GM10248 (cell line): Measurements from ENCODE around the gene PDCD7.
"Not testable (repeated sequence)": the region's sequence is repeated elsewhere in the genome, so short reads cannot be mapped to it uniquely, and the experiment has no call there.

Source experiments
- CTCF ChIA-PET: fragments of 300-600 bp; sonication (Branson Sonifier 250); formaldehyde crosslinking; extraction: SDS; loops from one replicate; lab custom pipeline; 2021; ENCODE audit warnings: antibody characterized with exemption; lab: Yijun Ruan, JAX
- POLR2A ChIA-PET: fragments of 350-650 bp; sonication (Branson Sonifier 250); formaldehyde crosslinking; extraction: SDS; loops from one replicate; lab custom pipeline; 2020; ENCODE audit warnings: antibody characterized with exemption; lab: Yijun Ruan, JAX
- DNase-seq: peaks from one replicate; pipeline ENCODE4 v3.0.0; 2012; ENCODE audit errors: extremely low spot score
- TF ChIP-seq, protein P1 (sequence below): IDR thresholded peaks from 2 replicates; pipeline ENCODE4 v1.5.1; 2012; ENCODE audit warnings: mild to moderate bottlenecking, low read depth; ENCODE audit errors: extremely low read depth, missing control alignments, control extremely low read depth

The PDCD7 gene

DNA sequence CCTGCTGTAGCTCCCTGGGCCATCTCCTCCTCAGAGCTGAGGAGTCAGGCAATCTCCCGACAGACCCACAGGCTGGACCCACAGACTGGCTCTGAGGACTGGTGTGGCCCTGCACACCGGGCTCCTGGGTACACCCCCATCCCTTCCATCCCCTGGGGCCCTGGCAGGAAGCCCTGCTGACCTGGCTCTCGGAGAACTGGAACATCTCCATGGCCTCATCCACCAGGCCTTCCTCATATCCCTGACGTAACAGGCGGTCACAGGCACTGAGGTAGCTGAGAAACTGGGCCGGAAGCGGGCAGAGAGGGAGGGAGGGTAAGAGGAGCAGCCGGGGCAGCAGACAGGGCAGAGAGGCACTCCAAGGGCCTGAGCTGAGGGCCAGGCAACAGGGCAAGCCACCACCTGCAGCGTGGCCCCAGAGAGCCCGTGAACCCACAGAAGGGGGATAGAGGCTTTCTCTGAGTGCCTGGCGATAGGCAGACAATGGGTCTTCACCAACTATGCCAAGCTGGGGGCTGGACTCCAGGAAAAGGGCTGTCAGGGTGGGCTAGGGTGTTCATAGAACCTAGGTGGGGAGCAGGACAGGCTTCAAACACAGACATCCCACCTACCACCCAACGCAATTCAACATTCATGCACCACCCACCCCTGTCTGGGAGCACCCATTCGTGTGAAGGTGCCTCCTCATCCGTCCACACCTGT is 39.2 kb downstream of the PDCD7 start:
- CTCF ChIA-PET: interaction anchor here (1.6 kb wide), 1 partner anchor 41 kb away, joined by 7 read pairs; no protein-coding TSS in a partner anchor
- no peak for DNase-seq
- TF ChIP-seq, protein P1, sequence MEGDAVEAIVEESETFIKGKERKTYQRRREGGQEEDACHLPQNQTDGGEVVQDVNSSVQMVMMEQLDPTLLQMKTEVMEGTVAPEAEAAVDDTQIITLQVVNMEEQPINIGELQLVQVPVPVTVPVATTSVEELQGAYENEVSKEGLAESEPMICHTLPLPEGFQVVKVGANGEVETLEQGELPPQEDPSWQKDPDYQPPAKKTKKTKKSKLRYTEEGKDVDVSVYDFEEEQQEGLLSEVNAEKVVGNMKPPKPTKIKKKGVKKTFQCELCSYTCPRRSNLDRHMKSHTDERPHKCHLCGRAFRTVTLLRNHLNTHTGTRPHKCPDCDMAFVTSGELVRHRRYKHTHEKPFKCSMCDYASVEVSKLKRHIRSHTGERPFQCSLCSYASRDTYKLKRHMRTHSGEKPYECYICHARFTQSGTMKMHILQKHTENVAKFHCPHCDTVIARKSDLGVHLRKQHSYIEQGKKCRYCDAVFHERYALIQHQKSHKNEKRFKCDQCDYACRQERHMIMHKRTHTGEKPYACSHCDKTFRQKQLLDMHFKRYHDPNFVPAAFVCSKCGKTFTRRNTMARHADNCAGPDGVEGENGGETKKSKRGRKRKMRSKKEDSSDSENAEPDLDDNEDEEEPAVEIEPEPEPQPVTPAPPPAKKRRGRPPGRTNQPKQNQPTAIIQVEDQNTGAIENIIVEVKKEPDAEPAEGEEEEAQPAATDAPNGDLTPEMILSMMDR: no peak
- POLR2A ChIA-PET: no interaction called here

DNA sequence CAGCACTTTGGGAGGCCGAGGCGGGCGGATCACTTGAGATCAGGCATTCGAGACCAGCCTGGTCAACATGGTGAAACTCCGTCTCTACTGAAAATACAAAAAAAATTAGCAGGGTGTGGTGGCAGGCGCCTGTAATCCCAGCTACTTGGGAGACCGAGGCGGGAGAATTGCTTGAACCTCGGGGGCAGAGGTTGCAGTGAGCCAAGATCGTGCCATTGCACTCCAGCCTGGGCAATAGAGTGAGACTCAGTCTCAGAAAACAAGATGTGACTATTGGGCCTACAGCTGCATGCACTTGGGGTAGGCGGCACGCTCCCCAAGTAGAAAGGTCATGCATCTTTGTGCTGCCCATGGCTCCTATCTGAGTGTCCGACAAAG is 39.8 kb downstream of the PDCD7 start:
- CTCF ChIA-PET, DNase-seq, POLR2A ChIA-PET: not testable (repeated sequence)

DNA sequence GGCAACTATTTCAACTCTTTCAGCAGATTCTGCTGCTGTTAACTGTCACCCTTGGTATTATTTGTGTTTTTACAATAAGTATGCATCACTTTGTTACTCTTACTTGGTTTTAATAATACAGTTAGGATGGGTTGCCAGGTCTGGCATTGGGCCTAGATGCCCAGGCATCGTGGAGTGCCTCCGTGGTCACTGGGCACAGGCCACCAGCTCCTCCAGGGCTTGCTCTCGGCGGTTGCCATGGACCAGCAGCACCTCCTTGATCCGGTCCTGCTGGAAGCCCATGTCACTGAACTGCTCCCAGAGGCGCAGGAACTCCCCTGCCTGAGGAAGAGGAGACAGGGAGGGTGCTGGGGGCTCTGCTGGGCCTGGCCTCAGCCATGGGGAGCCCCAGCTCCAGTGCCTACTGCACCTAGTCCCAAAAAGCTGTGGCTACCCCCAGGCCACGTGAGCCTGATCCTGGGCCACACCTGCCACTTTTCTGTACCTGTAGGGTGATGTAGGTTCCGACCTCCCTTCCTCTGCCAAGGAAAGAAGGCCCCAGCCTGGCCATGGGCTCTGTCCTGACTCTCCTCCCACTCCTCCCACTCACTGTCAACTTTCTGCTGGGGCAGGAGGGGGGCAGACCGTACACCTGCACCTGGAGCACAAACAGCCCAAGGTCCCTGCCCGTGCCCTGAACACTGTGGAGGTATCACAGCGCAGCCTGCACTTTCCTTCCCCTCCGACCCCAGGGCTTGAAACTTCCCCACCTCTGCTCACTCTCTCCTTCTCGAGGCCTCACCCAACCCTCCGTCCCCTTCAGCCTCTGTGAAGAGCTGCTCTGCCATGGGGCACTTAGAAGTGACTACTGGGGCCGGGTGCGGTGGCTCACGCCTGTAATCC is 40.5 kb downstream of the PDCD7 start:
- POLR2A ChIA-PET: no interaction called here
- DNase-seq: no peak
- TF ChIP-seq, protein P1: no peak
- CTCF ChIA-PET: interaction anchor here (2.1 kb wide), 1 partner anchor 9 kb away, joined by 6 read pairs; no protein-coding TSS in a partner anchor

DNA sequence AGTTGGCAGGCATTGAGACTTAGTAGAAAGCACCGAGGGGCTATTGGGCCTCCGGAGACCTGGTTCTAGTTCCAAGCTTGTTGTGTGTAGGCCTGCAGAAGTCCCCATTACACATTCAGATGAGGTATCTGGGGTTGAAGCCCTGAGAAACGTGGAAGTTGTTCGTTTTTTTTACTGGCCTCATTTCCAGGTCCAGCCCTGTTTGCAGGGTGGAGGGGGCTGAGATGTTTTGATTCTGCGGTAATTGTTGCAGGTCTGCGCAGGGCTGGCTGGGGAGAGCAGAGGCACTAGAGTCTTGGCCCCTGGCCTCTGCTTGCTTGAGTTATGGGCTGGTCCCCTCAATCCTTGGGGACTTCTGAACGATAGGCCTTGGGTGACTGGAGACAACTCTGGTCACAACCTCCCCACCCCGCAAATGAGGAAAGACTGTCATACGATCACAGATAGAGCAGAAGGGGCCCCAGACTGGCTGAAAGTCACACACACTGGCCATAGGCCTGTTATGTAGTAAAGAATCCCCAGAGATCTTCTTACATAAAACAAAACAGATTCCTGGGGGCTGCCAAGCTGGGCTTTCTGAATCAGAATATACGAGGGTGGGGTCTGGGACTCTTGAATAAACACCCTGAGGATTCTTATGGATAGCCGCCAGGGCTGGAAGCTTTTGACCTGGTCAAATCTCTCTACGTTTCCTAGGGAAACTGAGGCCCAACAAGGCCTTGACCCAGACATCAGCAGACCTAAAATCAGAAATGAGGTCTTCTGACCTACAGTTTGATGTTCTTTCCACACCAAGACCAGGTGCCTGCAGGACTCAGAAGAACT is 41.5 kb downstream of the PDCD7 start:
- ChIA-PET CTCF (interaction anchor here (1.0 to 2.1 kb wide), 3 partner anchors 10 to 58 kb away, joined by 3 to 6 read pairs (median 3); no protein-coding TSS in a partner anchor), POLR2A (no interaction called here)
- TF ChIP-seq, protein P1: no peak
- no peak for DNase-seq

DNA sequence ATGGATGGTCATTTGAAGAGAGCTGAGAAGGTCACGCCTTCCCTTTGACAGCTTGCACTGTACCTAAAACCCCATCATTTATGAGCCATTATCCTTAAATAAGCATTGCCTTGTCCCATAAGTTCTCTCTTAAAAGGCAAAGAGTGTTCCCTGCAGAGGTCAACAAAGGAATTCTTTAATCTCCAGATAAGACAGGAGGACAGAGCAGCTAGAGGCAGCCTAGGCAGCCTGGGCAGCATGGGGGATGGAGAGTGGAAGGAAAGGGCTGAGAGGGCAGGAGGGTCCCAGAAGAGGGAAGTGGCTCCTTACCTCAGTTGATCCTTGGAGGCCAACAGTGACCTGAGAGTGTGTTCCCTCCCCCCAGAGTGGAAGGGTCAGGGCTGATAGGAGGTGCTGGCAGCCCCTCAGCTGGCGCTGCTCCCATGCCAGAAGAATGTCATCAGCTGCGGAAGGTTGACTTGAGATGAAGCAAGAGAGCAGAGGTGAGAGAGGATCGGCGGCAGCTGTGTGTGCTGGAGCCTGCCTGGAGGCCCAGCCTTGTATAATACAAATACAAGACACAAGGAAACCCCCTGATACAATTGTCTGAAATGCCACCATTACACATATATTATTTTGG is 44.3 kb downstream of the PDCD7 start:
- DNase-seq: no peak
- TF ChIP-seq, protein P1: no peak

DNA sequence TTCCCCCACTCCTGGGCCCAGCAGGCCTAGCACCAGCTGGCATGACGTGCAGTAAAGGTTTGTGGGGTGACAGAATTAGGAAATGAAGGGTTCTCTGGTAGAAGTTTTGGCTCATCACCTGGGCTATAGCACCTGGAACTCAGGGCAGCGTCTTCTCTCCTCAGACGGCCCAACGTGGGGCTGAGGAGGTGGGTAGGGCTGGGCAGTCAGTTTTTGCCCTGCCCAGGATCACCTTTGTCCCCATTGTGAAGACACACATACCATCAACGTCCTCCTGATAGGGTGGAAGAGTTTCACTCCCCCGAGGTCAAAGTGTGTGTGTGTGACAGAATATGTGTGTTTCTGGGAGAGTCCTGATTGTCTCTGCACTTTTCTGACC is 45.0 kb downstream of the PDCD7 start:
- POLR2A ChIA-PET: no interaction called here
- TF ChIP-seq, protein P1: no peak
- CTCF ChIA-PET: interaction anchor here (1.4 to 1.9 kb wide), 2 partner anchors 33 to 296 kb away, joined by 3 to 5 read pairs; no protein-coding TSS in a partner anchor
- no peak for DNase-seq

More for the DNA sequence above, 44.3 kb downstream of the PDCD7 start:
- ChIA-PET POLR2A (no interaction called here), CTCF (interaction anchor here (1.4 to 1.9 kb wide), 2 partner anchors 34 to 296 kb away, joined by 3 to 5 read pairs; no protein-coding TSS in a partner anchor)
